GM12878 (cell line): ENCODE results near the gene POU2F1.

Experiments
- CEBPB ChIP-seq, 2 experiments: fragments of 150-350 bp in 1 of 2; IDR thresholded peaks; 2 replicates each; pipeline ENCODE4 v1.6.1; 2012 to 2014; ENCODE audit warnings: low read depth in 2 of 2, low read length in 2 of 2, borderline replicate concordance in 1 of 2, inconsistent platforms in 1 of 2
- EZH2 ChIP-seq: IDR thresholded peaks from 2 replicates; pipeline ENCODE4 v1.6.1; 2012; ENCODE audit warnings: low read depth, mild to moderate bottlenecking, control low read depth, inconsistent platforms, low read length, borderline replicate concordance; ENCODE audit not compliant: control insufficient read depth
- ZSCAN29 ChIP-seq: fragments of 450-650 bp; IDR thresholded peaks from 2 replicates; pipeline ENCODE4 v1.6.1; 2017; ENCODE audit warnings: mild to moderate bottlenecking, moderate library complexity
- TF ChIP-seq, protein P1 (sequence below): IDR thresholded peaks from 2 replicates; pipeline ENCODE4 v1.6.1; 2011; ENCODE audit warnings: low read depth, mild to moderate bottlenecking, low read length, moderate library complexity, borderline replicate concordance; ENCODE audit errors: extremely low read depth

DNA sequence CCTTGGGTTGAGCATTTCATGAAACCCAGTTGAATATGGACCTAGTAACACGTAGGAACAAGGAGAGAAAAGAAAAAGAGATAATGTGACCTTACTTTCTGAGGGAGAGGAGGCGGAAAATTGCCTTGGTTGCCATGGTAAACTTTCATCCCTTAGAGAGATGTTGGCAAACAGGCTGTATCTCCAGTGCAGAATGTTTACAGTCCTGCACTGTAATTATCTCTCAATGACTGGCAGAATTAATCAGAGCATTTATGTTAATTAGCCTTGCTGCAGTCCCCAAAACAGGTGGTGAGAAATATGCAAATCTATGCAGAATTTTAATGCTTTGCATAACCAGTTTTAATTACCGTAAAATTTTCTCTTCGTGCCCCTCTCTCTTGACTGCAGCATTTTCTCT lies 150.3 kb downstream of the POU2F1 start:
- TF ChIP-seq EZH2 (no peak), CEBPB (IDR thresholded peaks at IDR 0.05; ENCODE audit: borderline replicate concordance in 1 of 2, low read depth in 2 of 2, low read length in 2 of 2) (no peak), ZSCAN29 (no peak)
- TF ChIP-seq, protein P1, sequence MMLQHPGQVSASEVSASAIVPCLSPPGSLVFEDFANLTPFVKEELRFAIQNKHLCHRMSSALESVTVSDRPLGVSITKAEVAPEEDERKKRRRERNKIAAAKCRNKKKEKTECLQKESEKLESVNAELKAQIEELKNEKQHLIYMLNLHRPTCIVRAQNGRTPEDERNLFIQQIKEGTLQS = no peak
